ENCODE results near the gene DNAJA1. TPM values are rescaled to one million over a fixed set of nuclear protein-coding genes. Genes with fewer than 3 reads are reported as not detected.
A peak's percentile ranks its signal among the peaks of the same experiment; 100 is the strongest.

Gene DNAJA1
- total and polyA plus RNA-seq, 10 donors, result 25.8 to 113 (median 76.8) TPM

- Histone ChIP-seq H3K27me3 (replicated peaks in 1 of 7) (no peaks in the 10 kb centered on the region), H3K4me1 (peaks cover 5 to 53% (median 29%) of the 10 kb centered on the region in 6 donors), H3K9me3 (no peaks in the 10 kb centered on the region), H3K4me3 (no peak overlapping the region), H3K36me3 (peaks cover 0 to 63% (median 45%) of the 10 kb centered on the region in 6 donors), H3K27ac (peak overlapping the region in 4 of 8 donors; percentile 55 to 92 (median 63))
- TF ChIP-seq CTCF (IDR thresholded peaks at IDR 0.05 in 8 of 11, conservative IDR thresholded peaks at IDR 0.05 in 3 of 11) (no peak), POLR2AphosphoS5 (IDR thresholded peaks at IDR 0.05) (peak in 2 of 3 donors; percentile 18 to 22), POLR2A (IDR thresholded peaks at IDR 0.05) (no peak)
- no peak for DNase-seq
- intact Hi-C loops (cut with DNase I; ENCODE audit: low total_unique reads), result no loop called here
- 91 to 94% (median 93%) methylated on average over 9 of the region's 9 CpGs for WGBS, 5 donors
These were observed 15.8 kb downstream of the DNAJA1 start for GRCh38 chr9:33040792-33041431.

GRCh38 chr9:33041432-33042188 lies 16.5 kb downstream of the DNAJA1 start:
- WGBS, 5 donors, result 73 to 91% (median 83%) methylated on average over 10 of the region's 10 CpGs
- Histone ChIP-seq H3K27me3 (replicated peaks in 1 of 7) (no peaks in the 10 kb centered on the region), H3K36me3 (peaks cover 0 to 63% (median 45%) of the 10 kb centered on the region in 6 donors), H3K4me1 (peaks cover 5 to 53% (median 29%) of the 10 kb centered on the region in 6 donors), H3K4me3 (no peak overlapping the region), H3K9me3 (no peaks in the 10 kb centered on the region), H3K27ac (peak overlapping the region in 5 of 8 donors; percentile 4 to 92 (median 61))
- TF ChIP-seq POLR2AphosphoS5 (IDR thresholded peaks at IDR 0.05) (no peak), POLR2A (IDR thresholded peaks at IDR 0.05) (no peak), CTCF (IDR thresholded peaks at IDR 0.05 in 8 of 11, conservative IDR thresholded peaks at IDR 0.05 in 3 of 11) (no peak)
- intact Hi-C loops (cut with DNase I; ENCODE audit: low total_unique reads), result no loop called here
- no peak for DNase-seq

- no peak for TF ChIP-seq POLR2A (IDR thresholded peaks at IDR 0.05)
- no peak for TF ChIP-seq POLR2AphosphoS5 (IDR thresholded peaks at IDR 0.05)
- no peak for TF ChIP-seq CTCF (IDR thresholded peaks at IDR 0.05 in 8 of 11, conservative IDR thresholded peaks at IDR 0.05 in 3 of 11)
- H3K36me3 ChIP-seq, result peaks cover 0 to 63% (median 44%) of the 10 kb centered on the region in 6 donors
- no peaks in the 10 kb centered on the region for H3K9me3 ChIP-seq
- no peak for DNase-seq
- H3K4me1 ChIP-seq, result peaks cover 5 to 53% (median 29%) of the 10 kb centered on the region in 6 donors
- WGBS, 5 donors, result 87 to 93% (median 91%) methylated on average over 8 of the region's 8 CpGs
- H3K27me3 ChIP-seq (replicated peaks in 1 of 7), result no peaks in the 10 kb centered on the region
- H3K4me3 ChIP-seq, result no peak overlapping the region
- peak overlapping the region in 3 of 8 donors; percentile 55 to 92 (median 65) for H3K27ac ChIP-seq
- intact Hi-C loops (cut with DNase I; ENCODE audit: low total_unique reads), result no loop called here
These were observed 17.4 kb downstream of the DNAJA1 start for GRCh38 chr9:33042473-33042872.

GRCh38 chr9:33043671-33044070 lies 18.6 kb downstream of the DNAJA1 start:
- peaks cover 0 to 63% (median 42%) of the 10 kb centered on the region in 6 donors for H3K36me3 ChIP-seq
- DNase-seq, result no peak

More at GRCh38 chr9:33043671-33044070, 18.6 kb downstream of the DNAJA1 start:
- Histone ChIP-seq H3K4me3 (peak overlapping the region; percentile 44 to 78 (median 54)), H3K4me1 (peaks cover 5 to 53% (median 29%) of the 10 kb centered on the region in 6 donors), H3K9me3 (no peaks in the 10 kb centered on the region), H3K27ac (peak overlapping the region; percentile 73 to 94 (median 92)), H3K27me3 (replicated peaks in 1 of 7) (no peaks in the 10 kb centered on the region)
- intact Hi-C loops (cut with DNase I; ENCODE audit: low total_unique reads), result no loop called here
- TF ChIP-seq POLR2AphosphoS5 (IDR thresholded peaks at IDR 0.05) (no peak), CTCF (IDR thresholded peaks at IDR 0.05 in 8 of 11, conservative IDR thresholded peaks at IDR 0.05 in 3 of 11) (no peak), POLR2A (IDR thresholded peaks at IDR 0.05) (no peak)
- 35 to 44% (median 41%) methylated on average over 8 of the region's 8 CpGs for WGBS, 5 donors

Measured in spleen (tissue), 11 donors.